ENCODE measurements around the gene ROR2.

Gene ROR2

DNA sequence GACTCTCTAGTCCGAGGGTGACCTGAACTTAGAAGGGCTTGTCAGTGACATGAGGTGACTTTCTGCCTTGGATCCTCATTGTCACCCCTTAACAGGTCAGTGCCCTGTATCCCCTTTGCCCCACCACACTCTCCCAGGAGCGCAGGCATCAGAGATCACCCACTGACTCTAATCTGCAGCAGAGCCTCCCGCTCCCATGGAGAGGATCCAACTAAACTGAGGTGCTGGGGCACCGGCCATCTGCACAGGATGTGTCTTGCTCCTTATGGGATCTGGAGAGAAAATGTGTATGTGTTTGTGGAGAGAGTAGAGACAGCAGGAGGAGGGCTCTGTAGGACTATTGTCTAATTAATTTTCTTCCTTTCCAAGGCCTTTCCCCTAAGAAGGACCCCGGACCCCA is 213.7 kb downstream of the ROR2 start:
- TF ChIP-seq, protein P1, sequence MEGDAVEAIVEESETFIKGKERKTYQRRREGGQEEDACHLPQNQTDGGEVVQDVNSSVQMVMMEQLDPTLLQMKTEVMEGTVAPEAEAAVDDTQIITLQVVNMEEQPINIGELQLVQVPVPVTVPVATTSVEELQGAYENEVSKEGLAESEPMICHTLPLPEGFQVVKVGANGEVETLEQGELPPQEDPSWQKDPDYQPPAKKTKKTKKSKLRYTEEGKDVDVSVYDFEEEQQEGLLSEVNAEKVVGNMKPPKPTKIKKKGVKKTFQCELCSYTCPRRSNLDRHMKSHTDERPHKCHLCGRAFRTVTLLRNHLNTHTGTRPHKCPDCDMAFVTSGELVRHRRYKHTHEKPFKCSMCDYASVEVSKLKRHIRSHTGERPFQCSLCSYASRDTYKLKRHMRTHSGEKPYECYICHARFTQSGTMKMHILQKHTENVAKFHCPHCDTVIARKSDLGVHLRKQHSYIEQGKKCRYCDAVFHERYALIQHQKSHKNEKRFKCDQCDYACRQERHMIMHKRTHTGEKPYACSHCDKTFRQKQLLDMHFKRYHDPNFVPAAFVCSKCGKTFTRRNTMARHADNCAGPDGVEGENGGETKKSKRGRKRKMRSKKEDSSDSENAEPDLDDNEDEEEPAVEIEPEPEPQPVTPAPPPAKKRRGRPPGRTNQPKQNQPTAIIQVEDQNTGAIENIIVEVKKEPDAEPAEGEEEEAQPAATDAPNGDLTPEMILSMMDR (IDR thresholded peaks at IDR 0.05; ENCODE audit: borderline replicate concordance, insufficient read depth, low read depth, low read length): no peak

DNA sequence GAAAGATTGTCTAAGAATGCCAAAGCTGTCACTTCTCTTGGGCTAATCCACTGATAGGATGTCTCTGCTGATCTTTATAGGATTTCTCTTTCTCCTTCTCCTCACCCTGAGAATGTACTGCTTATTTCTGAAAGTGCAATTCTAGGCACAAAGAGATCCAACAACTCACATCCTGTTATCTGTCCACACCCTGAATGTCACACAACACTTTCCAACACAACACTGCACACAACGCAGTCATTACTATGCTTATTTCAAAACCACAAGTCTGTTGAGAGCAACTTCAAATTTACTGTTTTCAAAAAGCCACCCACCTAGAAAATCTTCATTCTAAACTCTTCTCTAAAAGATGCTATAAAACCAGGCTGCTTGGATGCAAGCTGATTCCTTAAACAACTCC is 215.0 kb downstream of the ROR2 start:
- TF ChIP-seq, protein P1 (IDR thresholded peaks at IDR 0.05; ENCODE audit: borderline replicate concordance, insufficient read depth, low read depth, low read length): no peak
- no peak overlapping the region for H3K4me3 ChIP-seq (ENCODE audit: low read depth, low read length)

More for the DNA sequence above, 213.7 kb downstream of the ROR2 start:
- H3K4me3 ChIP-seq (ENCODE audit: low read depth, low read length): no peak overlapping the region

DNA sequence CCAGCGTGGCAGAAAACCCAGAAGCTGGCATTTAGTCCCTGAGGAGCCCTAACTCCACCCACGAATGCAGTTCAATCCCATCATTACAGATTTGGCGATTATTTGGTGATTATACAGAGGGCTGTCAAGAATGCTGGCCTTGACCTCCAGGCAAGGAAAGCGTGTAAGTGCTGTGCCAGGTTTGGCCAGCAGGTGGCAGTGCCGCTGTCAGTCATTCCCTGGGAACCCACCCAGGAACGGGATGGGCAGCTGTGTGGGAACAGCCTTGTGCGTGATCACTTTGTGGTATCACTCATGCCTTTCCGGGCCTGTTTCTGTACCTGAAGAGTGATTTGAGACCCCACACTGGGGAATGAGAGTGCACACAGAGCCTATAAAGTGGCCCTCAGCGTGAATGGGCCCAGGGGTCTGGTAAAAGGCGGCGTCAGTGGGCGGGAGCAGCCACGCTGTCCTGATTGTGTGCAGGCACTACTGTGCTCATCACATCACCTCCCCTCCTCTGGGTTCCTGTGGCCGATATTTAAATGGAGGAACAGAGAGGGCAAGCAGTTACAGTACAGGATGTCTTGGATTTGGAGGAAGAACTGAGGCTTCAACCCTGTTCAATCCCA is 215.6 kb downstream of the ROR2 start:
- TF ChIP-seq, protein P1 (IDR thresholded peaks at IDR 0.05; ENCODE audit: borderline replicate concordance, insufficient read depth, low read depth, low read length): peak; percentile 97
- no peak overlapping the region for H3K4me3 ChIP-seq (ENCODE audit: low read depth, low read length)

DNA sequence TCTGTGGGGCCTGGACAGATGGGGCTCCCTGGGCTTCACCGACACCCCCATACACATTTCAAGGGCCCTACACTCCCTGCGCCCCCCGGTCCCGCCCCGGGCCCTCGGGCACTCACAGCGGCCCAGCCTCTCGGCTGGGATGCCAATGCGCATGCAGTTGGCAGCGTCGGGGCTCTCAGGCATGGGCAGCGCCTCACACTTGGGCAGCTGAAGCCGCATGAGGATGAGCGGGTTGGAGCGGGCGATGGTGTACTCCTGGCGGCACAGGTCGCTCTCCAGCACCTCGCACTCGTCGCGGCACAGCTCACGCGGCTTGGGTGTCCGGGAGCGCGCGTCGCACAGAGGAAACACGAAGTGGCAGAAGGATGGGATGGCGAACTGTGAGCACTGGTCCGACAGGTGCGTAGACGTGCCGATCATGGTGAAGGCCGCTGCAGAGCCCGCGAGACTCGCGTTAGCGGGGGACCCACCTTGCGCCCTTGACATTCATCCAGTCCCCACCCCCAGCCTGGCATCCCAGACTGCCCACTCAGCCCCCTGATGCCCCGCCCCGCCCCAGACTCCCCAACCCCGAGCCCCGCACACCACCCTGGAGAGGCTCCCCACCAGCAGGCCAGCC is 216.9 kb downstream of the ROR2 start:
- H3K4me3 ChIP-seq (ENCODE audit: low read depth, low read length): no peak overlapping the region
- TF ChIP-seq, protein P1 (IDR thresholded peaks at IDR 0.05; ENCODE audit: borderline replicate concordance, insufficient read depth, low read depth, low read length): no peak

DNA sequence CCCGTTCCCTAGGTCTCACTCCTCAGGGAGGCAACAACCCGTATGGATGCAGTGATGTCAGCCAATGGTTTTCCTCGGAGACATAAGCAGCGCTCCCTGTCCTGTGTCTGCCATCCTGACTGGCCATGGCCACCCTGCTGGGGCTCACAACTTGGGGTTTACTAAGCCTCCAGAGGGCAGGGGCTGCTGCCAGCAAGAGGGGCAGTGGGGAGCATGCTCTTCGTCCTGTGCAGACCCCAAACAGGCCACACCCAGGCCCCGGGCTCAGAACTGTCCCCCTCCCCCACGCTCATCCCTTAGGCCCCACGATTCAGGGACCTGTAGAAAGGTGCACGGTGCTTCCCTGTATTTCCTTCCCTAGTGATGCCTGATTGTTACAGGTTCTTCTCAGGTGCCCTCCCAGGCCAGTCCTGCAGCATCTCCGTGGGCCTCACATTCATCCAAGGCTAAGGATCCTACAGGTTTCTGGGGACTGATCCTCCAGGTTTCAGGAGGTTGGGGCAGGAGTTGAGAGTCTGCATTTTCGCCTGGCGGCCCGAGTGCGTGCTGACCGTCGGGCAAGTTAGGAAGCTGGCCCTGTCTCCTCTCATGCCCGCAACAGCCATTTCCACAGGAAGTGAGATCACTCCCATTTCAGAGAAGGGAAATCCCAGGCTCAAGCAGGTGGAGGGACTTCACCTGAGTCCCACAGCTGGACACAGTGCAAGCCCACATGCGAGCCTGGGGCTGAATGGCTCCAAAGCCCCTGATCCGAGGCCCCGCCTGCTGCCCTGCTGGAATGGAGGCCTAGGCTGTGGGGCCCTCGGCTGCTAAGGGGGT is 217.6 kb downstream of the ROR2 start:
- no peak overlapping the region for H3K4me3 ChIP-seq (ENCODE audit: low read depth, low read length)
- TF ChIP-seq, protein P1 (IDR thresholded peaks at IDR 0.05; ENCODE audit: borderline replicate concordance, insufficient read depth, low read depth, low read length): no peak

DNA sequence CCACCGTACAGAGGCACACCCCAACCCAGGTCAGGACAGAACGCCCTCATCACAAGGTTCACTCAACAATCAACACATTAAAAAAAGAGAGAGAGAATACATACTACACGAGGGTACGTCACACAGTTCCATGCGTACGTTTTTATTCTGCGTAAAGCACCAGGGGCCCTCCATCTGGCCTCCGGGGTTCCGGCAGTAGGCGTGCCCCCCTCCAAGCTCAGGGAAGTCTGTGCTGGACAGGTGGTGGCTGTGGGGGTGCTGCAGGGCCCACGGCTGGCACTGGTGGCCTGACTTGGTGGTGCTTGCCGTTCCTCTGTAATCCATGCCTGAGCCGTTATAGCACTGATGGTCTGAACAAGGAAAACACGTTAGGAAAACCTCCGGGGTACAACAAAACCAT is 219.2 kb downstream of the ROR2 start:
- TF ChIP-seq, protein P1 (IDR thresholded peaks at IDR 0.05; ENCODE audit: borderline replicate concordance, insufficient read depth, low read depth, low read length): no peak

More for the DNA sequence above, 219.2 kb downstream of the ROR2 start:
- H3K4me3 ChIP-seq (ENCODE audit: low read depth, low read length): no peak overlapping the region

All from GM12875 (cell line).